ENCODE data around the gene CD27.

The CD27 gene

DNA sequence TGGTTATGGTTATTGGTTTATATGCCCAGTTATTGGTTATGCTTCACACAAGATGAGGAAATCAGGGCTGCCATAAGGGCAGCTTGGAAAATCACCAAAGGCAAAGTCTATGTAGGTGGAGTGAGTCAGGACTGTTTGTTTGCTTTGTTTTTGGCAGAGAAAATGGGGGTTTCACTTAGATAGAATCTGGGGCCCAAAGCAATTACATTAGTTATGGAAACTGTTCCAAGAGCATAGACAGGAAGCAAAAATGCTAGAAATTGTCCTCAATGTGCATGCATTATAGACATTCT, 23.5 kb downstream of the CD27 start:
- DNase-seq: no peak
- Mint-ChIP-seq H3K9me3 (no peaks in the 10 kb centered on the region), H3K36me3 (ENCODE audit: low read depth) (peaks cover 15% of the 10 kb centered on the region), H3K27me3 (ENCODE audit: low read depth, poor library complexity) (peaks cover 24% of the 10 kb centered on the region), H3K27ac (no peak overlapping the region), H3K4me1 (peaks cover 19% of the 10 kb centered on the region), H3K4me3 (no peak overlapping the region)
- TF ChIP-seq, protein P1, sequence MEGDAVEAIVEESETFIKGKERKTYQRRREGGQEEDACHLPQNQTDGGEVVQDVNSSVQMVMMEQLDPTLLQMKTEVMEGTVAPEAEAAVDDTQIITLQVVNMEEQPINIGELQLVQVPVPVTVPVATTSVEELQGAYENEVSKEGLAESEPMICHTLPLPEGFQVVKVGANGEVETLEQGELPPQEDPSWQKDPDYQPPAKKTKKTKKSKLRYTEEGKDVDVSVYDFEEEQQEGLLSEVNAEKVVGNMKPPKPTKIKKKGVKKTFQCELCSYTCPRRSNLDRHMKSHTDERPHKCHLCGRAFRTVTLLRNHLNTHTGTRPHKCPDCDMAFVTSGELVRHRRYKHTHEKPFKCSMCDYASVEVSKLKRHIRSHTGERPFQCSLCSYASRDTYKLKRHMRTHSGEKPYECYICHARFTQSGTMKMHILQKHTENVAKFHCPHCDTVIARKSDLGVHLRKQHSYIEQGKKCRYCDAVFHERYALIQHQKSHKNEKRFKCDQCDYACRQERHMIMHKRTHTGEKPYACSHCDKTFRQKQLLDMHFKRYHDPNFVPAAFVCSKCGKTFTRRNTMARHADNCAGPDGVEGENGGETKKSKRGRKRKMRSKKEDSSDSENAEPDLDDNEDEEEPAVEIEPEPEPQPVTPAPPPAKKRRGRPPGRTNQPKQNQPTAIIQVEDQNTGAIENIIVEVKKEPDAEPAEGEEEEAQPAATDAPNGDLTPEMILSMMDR (IDR thresholded peaks at IDR 0.05): no peak

DNA sequence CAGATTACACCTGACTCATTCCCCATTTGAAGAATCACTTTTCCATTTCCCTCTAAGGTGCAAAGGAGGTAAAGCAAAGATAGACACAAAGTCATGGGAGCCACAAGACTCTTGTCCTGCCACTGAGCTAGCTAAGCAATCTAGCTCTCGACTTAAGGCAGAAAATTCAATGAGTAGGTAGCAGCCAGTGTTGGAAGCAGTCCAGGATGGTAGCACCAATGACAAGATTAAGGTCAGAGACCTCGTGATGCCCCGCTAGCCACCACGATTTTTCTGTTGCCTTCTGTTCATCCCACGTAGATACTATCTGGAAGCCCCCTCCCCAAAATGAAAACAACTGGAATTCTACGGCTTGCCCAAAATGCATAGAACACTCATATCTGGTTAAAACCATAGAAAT, 24.3 kb downstream of the CD27 start:
- no peak for DNase-seq
- Mint-ChIP-seq H3K9me3 (no peaks in the 10 kb centered on the region), H3K27me3 (ENCODE audit: low read depth, poor library complexity) (peaks cover 27% of the 10 kb centered on the region), H3K4me1 (peaks cover 19% of the 10 kb centered on the region), H3K27ac (no peak overlapping the region), H3K4me3 (peak overlapping the region; percentile 85), H3K36me3 (ENCODE audit: low read depth) (peaks cover 12% of the 10 kb centered on the region)
- TF ChIP-seq, protein P1 (IDR thresholded peaks at IDR 0.05): no peak

DNA sequence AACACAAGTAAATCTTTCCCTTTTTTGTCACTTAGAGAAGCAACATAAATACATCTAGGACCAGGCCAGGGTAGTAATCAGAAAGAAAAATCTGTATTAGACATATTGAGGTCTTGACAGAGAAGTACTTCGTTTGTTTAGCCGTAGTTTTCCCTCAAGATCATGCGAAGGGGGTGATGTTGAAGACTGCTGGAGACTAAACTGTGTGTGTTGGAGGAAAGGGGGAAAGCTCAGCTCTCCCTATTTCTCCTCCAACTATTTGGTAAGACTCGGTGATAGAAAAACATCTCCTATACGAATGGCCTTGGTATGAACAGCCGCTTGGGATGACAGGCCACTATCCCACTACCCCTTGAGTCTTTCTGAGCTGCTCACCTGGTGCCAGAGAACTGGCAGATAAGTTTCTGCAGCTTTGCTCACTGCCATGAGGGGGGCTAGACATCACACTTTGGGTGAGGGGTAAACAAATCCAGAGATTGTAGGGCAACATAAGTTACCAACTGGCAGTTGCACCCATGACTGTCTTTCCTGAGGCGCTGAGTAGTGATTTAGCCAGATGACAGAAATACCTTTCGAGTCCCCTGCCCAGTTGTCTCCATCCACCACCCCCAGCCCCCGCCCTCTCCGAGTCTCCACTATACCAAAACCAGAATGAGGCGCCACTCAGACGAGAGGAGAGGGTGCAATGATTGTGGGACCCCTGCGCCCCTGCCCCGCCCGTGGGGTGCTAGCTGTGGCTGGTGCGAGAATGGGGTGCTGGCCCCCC, 25.0 kb downstream of the CD27 start:
- peaks cover 4% of the 10 kb centered on the region for H3K9me3 Mint-ChIP-seq
- H3K27ac Mint-ChIP-seq: no peak overlapping the region
- peak overlapping the region; percentile 85 for H3K4me3 Mint-ChIP-seq
- peaks cover 26% of the 10 kb centered on the region for H3K27me3 Mint-ChIP-seq (ENCODE audit: low read depth, poor library complexity)
- peaks cover 19% of the 10 kb centered on the region for H3K4me1 Mint-ChIP-seq
- peaks cover 5% of the 10 kb centered on the region for H3K36me3 Mint-ChIP-seq (ENCODE audit: low read depth)
- TF ChIP-seq, protein P1 (IDR thresholded peaks at IDR 0.05): no peak
- DNase-seq: no peak

DNA sequence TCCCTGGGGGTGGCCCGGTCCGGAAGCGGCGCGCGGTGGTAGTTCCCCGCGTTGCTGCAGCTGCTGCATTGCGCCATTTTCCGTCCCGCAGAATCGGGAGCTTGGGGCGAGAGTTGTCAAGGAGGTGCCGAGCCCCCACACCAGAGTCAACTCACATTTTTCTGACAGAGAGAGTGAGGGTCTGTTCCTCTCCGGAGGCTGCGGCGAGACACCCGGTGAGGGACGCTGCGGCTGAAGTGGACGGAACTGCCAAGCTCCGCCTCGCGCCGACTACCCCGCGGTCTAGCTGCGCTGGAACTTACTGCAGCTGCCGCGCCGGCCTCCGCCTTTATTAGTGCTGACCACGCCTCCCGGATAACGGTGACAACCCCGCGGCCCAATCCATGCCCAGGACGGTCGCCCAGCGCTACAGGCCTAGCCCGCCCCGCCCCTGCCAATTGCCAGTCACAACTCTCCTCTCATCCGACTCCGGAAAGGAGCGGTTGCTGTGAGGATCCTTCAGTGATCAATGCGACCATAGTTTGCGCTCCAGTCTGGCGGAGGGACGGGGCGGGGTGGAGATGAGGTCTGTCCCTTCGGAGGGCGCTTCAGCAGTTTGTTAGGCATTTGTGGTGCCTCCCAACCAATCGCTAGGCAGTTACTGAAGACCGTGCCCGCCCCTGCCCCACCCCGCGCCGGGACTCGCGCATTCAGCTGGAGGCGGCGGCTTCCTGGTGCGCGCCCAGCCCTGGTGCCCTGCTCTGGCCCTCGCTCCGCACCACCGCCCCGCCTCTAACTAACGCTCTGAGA, 25.8 kb downstream of the CD27 start, which contains the start of gene VAMP1:
Gene VAMP1, minus strand, starts transcription at position 303 of the 789 bp plus-strand sequence. Its CDS starts 146 bp downstream, at position 157.
- H3K36me3 Mint-ChIP-seq (ENCODE audit: low read depth): peaks cover 3% of the 10 kb centered on the region
- peak; percentile 98 for DNase-seq

DNA sequence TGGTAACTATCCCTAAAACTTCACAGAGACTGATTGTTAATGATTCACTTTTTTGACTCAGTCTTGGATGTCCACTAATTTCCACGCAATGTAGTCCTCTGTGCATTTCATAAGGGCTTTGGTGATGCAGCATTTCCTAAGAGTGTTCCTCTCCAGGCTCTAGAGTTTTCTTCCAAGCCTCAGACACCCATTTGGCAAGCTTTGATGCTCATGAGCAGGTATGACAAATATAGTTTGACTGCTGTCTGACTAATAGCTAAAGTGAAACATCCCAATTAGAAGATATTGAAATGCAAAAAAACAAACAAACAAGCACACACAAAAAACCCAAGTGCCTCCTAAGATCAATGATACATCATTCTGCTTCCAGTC, 27.2 kb downstream of the CD27 start:
- TF ChIP-seq, protein P1 (IDR thresholded peaks at IDR 0.05): no peak
- Mint-ChIP-seq H3K27me3 (ENCODE audit: low read depth, poor library complexity) (peaks cover 22% of the 10 kb centered on the region), H3K36me3 (ENCODE audit: low read depth) (no peaks in the 10 kb centered on the region), H3K4me1 (peaks cover 19% of the 10 kb centered on the region), H3K9me3 (peaks cover 21% of the 10 kb centered on the region), H3K27ac (no peak overlapping the region), H3K4me3 (peak overlapping the region; percentile 85)
- DNase-seq: no peak

More for the DNA sequence above, 25.8 kb downstream of the CD27 start, which contains the start of gene VAMP1:
- Mint-ChIP-seq H3K27ac (peak within 1 kb of the TSS; percentile 90), H3K27me3 (ENCODE audit: low read depth, poor library complexity) (peaks cover 26% of the 10 kb centered on the region), H3K4me3 (peak within 1 kb of the TSS; percentile 85), H3K4me1 (peaks cover 19% of the 10 kb centered on the region), H3K9me3 (peaks cover 8% of the 10 kb centered on the region)
- TF ChIP-seq, protein P1 (IDR thresholded peaks at IDR 0.05): no peak

All from nephron progenitor cell (in vitro differentiated cells).